HL-60 (cell line): Measurements from ENCODE around the gene OR2T8.

Source experiments
- DNase-seq, 2 experiments: peaks; one replicate each; pipeline ENCODE4 v3.0.0-alpha.2; 2010 to 2020; ENCODE audit warnings: low read depth in 1 of 2, low spot score in 1 of 2
- H3K27ac ChIP-seq: fragments of 250-450 bp; sonication (Bioruptor Pico); replicated peaks from 2 replicates; pipeline ENCODE4 v1.5.1; 2020; ENCODE audit warnings: mild to moderate bottlenecking, moderate library complexity
- H3K27me3 ChIP-seq: fragments of 250-450 bp; sonication (Bioruptor Pico); 2 replicates; pipeline ENCODE4 v1.5.1; 2021; ENCODE audit warnings: mild to moderate bottlenecking, moderate library complexity; ENCODE audit not compliant: insufficient read depth, poor library complexity, severe bottlenecking
- H3K4me3 ChIP-seq: replicated peaks from 2 replicates; pipeline ENCODE4 v1.5.1; 2011; ENCODE audit warnings: mild to moderate bottlenecking, control low read depth, low read length; ENCODE audit not compliant: insufficient read depth
- CTCF ChIP-seq: IDR thresholded peaks from one replicate; pipeline ENCODE4 v1.5.1; 2011; ENCODE audit warnings: low read length, control low read depth, inconsistent platforms; ENCODE audit not compliant: insufficient read depth
- GABPA ChIP-seq: IDR thresholded peaks from 2 replicates; pipeline ENCODE4 v1.6.1; 2012; ENCODE audit warnings: low read depth
- POLR2AphosphoS5 ChIP-seq: IDR thresholded peaks from 2 replicates; pipeline ENCODE4 v1.6.1; 2012; ENCODE audit warnings: low read depth
- REST ChIP-seq: IDR thresholded peaks from 2 replicates; pipeline ENCODE4 v1.6.1; 2012; ENCODE audit warnings: low read depth; ENCODE audit not compliant: insufficient replicate concordance
- SPI1 ChIP-seq: IDR thresholded peaks from 2 replicates; pipeline ENCODE4 v1.6.1; 2012; ENCODE audit warnings: low read depth, mild to moderate bottlenecking, borderline replicate concordance

OR2T8 gene

GRCh38 chr1:247961791-247962190 lies 41.7 kb downstream of the OR2T8 start:
- no peak for TF ChIP-seq REST
- no peak for TF ChIP-seq CTCF
- no peak for TF ChIP-seq POLR2AphosphoS5
- TF ChIP-seq SPI1, result no peak
- no peak for TF ChIP-seq GABPA
- H3K4me3 ChIP-seq, result no peak overlapping the region
- no peak overlapping the region for H3K27ac ChIP-seq
- no peaks in the 10 kb centered on the region for H3K27me3 ChIP-seq
- no peak for DNase-seq

DNA sequence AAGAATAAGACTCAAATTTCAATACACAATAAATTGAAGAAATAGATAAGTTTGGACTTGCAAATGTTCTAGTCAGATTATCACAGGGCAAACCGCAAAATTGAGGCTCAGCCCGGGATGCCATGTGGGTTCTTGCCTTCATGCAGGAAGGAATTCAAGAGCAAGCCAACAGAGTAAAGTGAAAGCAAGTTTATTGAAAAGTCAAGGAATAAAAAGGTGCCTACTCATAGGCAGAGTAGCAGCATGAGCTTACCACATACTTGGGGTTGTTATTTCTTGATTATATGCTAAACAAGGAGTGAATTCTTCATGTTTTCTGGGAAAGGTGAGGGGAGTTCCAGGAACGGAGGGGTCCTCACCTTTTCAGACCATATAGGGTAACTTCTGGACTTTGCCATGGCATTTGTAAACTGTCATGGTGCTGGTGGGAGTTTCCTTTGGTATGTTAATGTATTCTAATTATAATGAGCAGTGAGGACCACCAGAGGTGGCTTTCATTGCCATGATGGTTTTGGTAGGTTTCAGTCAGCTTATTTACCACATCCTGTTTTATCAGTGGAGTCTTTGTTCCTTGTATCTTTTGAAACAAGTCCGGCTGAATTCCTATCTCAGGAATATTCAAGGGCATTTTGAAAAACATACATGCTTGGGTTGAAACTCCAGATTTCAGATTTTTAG lies 43.0 kb downstream of the OR2T8 start:
- no peak overlapping the region for H3K4me3 ChIP-seq
- no peak for DNase-seq
- TF ChIP-seq SPI1, result no peak
- TF ChIP-seq REST, result no peak
- TF ChIP-seq GABPA, result no peak
- TF ChIP-seq POLR2AphosphoS5, result no peak
- TF ChIP-seq CTCF, result no peak
- H3K27me3 ChIP-seq, result no peaks in the 10 kb centered on the region
- no peak overlapping the region for H3K27ac ChIP-seq

DNA sequence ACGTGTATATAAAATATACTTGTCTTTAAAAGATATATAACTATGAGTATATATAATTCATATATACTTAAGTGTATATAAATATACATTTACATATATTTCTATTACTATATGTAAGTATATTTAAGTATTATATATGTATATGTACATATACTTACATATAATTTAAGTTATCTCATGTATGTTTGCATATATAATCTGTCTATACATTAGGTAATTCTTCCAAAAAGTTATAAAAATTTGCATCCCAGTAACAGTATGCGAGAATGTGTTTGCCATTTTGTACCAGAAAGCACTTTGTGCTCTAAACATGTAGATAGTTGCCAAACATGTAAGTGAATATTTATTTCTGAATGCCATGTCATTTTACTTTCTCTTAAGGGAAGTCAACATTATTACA lies 44.9 kb downstream of the OR2T8 start, which contains the start of gene OR2AK2:
Gene OR2AK2 (plus strand): TSS at position 301 of the 400 bp plus-strand sequence. CDS start 144 bp downstream, outside the sequence.
- no peak for DNase-seq
- Histone ChIP-seq H3K27me3 (no peaks in the 10 kb centered on the region), H3K4me3 (no peak within 1 kb of the TSS), H3K27ac (no peak within 1 kb of the TSS)
- TF ChIP-seq SPI1 (no peak), CTCF (no peak), GABPA (no peak), POLR2AphosphoS5 (no peak)
